ENCODE measurements around the gene ELANE.

Gene ELANE

GRCh38 chr19:900043-900301, 47.9 kb downstream of the ELANE start:
- DNase-seq, result no peak

DNA sequence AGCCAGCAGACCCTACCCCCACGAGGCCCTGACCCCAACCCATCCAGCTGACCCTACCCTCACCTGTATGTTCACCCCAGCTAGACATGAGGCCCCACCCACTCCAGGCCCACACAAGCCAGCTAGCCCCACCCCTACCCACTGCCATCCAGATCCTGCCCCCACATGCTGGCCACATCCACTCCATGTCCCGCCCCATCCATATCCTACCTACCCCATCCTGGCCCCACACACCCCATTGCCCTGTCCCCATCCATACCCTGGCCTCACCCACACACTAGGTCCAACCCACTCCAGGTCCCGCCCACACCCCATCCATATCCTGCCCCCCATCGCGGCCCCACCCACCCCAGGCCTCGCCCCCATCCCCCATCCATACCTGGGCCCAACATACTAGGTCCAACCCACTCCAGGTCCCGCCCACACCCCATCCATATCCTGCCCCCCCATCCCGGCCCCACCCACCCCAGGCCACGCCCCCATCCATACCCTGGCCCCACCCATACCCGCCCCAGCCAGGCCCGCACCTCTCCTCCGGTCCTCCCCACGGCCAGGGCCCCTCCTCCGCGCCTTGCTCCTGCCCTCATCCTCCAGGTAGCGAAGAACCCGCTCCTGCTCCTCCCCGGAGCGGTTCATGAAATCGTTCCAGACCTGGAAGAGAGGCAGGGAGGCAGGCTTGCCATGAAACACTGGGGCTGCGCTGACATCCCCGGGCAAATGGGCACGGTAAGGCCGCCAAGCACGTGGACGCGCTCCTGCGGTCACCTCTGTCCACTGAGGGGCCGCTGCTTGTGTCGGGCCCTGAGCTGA, 48.4 kb downstream of the ELANE start:
- DNase-seq, result no peak

GRCh38 chr19:901216-902092, 49.4 kb downstream of the ELANE start:
- DNase-seq, result no peak

DNA sequence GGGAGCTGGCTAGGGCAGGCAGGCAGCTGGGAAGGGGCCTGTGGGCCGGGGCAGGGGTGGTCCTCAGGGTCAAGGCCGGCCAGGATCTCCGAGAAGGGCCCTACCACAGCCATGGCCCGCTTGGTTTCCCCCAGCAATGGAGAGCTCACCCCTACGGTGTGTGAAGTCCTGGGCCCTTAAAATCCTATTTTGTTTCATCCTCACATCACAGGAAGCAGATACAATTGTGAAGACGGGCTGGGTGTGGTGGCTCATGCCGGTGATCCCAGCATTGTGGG, 49.9 kb downstream of the ELANE start:
- DNase-seq, result no peak

- DNase-seq, result no peak
Measured at GRCh38 chr19:902446-903226, 50.5 kb downstream of the ELANE start.

DNA sequence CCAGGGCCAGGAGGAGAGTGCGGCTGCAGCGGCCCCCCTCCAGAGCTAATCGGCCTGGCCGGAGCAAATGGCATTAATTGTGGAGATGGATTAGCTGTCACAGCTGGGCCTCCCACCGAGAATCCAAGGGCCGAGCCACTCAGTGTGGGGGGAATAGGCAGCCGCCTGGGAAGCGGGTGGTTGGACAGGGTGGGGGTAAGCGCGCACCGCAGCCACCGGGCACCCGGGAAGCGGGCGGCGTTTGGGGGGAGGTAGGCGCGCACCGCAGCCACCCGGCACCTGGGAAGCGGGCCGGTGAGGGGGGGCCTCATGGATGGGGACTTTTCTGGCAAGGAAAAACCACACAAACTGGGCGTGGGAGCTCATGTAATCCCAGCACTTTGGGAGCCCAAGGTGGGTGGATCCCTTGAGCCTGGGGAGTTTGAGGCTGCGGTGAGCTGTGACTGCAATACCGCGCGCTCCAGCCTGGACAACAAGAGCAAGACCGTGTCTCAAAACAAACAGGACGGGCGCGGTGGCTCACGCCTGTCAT, 51.2 kb downstream of the ELANE start:
- no peak for DNase-seq

GRCh38 chr19:904545-904944, 52.4 kb downstream of the ELANE start:
- no peak for DNase-seq

Measured in activated CD8-positive, alpha-beta memory T cell treated with anti-CD3 and anti-CD28 coated beads, Interleukin-2, amount 50 U/mL, for 4 hours (primary cell).